Measurements from ENCODE around the gene RXFP1.

- TF ChIP-seq, protein P1, sequence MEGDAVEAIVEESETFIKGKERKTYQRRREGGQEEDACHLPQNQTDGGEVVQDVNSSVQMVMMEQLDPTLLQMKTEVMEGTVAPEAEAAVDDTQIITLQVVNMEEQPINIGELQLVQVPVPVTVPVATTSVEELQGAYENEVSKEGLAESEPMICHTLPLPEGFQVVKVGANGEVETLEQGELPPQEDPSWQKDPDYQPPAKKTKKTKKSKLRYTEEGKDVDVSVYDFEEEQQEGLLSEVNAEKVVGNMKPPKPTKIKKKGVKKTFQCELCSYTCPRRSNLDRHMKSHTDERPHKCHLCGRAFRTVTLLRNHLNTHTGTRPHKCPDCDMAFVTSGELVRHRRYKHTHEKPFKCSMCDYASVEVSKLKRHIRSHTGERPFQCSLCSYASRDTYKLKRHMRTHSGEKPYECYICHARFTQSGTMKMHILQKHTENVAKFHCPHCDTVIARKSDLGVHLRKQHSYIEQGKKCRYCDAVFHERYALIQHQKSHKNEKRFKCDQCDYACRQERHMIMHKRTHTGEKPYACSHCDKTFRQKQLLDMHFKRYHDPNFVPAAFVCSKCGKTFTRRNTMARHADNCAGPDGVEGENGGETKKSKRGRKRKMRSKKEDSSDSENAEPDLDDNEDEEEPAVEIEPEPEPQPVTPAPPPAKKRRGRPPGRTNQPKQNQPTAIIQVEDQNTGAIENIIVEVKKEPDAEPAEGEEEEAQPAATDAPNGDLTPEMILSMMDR (IDR thresholded peaks at IDR 0.05) = no peak
- TF ChIP-seq POLR2A (IDR thresholded peaks at IDR 0.05) = no peak
Measured at GRCh38 chr4:158599765-158600498, 78.2 kb downstream of the RXFP1 start.
